SK-N-SH treated with all-trans-retinoic acid at 6 μM for 48 hours (cell line): Measurements from ENCODE around the gene RNF135.

Source experiments
- CSRNP3 ChIP-seq: fragments of 250-450 bp; sonication (Bioruptor Pico); IDR thresholded peaks from 2 replicates; pipeline ENCODE4 v1.5.1; 2021; ENCODE audit warnings: mild to moderate bottlenecking, moderate library complexity
- ESRRG ChIP-seq: fragments of 250-450 bp; sonication (Bioruptor Pico); IDR thresholded peaks from 2 replicates; pipeline ENCODE4 v1.6.1; 2021; ENCODE audit warnings: mild to moderate bottlenecking
- ZFP30 ChIP-seq: fragments of 450-650 bp; formaldehyde crosslinking; IDR thresholded peaks from 2 replicates; pipeline ENCODE4 v1.5.0; 2022; ENCODE audit warnings: mild to moderate bottlenecking, moderate library complexity
- ZNF70 ChIP-seq: fragments of 450-650 bp; formaldehyde crosslinking; IDR thresholded peaks from 2 replicates; pipeline ENCODE4 v1.5.0; 2020; ENCODE audit warnings: mild to moderate bottlenecking, moderate library complexity

GRCh38 chr17:30930495-30930894 lies 40.3 kb upstream of the RNF135 start:
- TF ChIP-seq ZFP30 (CRISPR knock-in tag) (no peak), ESRRG (no peak), ZNF70 (no peak), CSRNP3 (CRISPR knock-in tag) (no peak)
